Measurements from ENCODE around the gene ETV6. TPM values are rescaled to one million over a fixed set of nuclear protein-coding genes. Genes with fewer than 3 reads are reported as not detected.

The ETV6 gene
- total and polyA plus RNA-seq, 2 of the 8 experiments (the other 6 are each of a cell fraction or from before 2014, with no cell fraction given), result 5.5 to 23.9 TPM

GRCh38 chr12:11865824-11866223 is 216.3 kb downstream of the ETV6 start:
- H3K9me3 ChIP-seq (ENCODE audit: insufficient read depth in 2 of 2, low read depth in 1 of 2, low read length in 1 of 2), result peaks cover 0 to 4% of the 10 kb centered on the region in 2 experiments; a peak in 1 of 4 replicates
- H3K27me3 ChIP-seq (replicated peaks in 1 of 4; ENCODE audit: control insufficient read depth in 3 of 4, extremely low read depth in 1 of 4, insufficient read depth in 3 of 4, low read length in 3 of 4), result no peaks in the 10 kb centered on the region
- H3K14ac ChIP-seq (ENCODE audit: insufficient read length), result no peak overlapping the region
- peaks cover 0 to 10% (median 1%) of the 10 kb centered on the region in 4 experiments; a peak in 4 of 7 replicates for H3K4me1 ChIP-seq (replicated peaks in 1 of 4; ENCODE audit: control insufficient read depth in 3 of 4, insufficient read depth in 4 of 4, low read length in 3 of 4)
- no peak overlapping the region for H3K27ac ChIP-seq (ENCODE audit: low read depth, low read length)
- H3K79me2 ChIP-seq (ENCODE audit: control insufficient read depth in 1 of 2, insufficient read depth in 2 of 2, low read length in 2 of 2), result no peaks in the 10 kb centered on the region
- no peak overlapping the region for H2BK15ac ChIP-seq (ENCODE audit: low read length)
- H3K23ac ChIP-seq (ENCODE audit: insufficient read length), result no peak overlapping the region
- H2BK5ac ChIP-seq (ENCODE audit: low read depth, low read length), result no peak overlapping the region
- H2BK120ac ChIP-seq (replicated peaks; ENCODE audit: low read depth, low read length), result no peak overlapping the region
- H3K79me1 ChIP-seq (ENCODE audit: low read depth, low read length), result no peaks in the 10 kb centered on the region; the same call in 1 of the 2 replicates
- no peak overlapping the region for H4K91ac ChIP-seq (replicated peaks; ENCODE audit: insufficient read length, low read length)
- H3K56ac ChIP-seq (replicated peaks; ENCODE audit: insufficient read length, low read depth, low read length), result no peak overlapping the region
- POLR2A ChIA-PET (ENCODE audit: partially characterized antibody), result no interaction called here
- H3K4me2 ChIP-seq (ENCODE audit: insufficient read depth in 1 of 2, low read depth in 2 of 2, low read length in 2 of 2), result no peak overlapping the region
- WGBS, 2 experiments (ENCODE audit: extremely low coverage in 1 of 2, insufficient coverage in 1 of 2, insufficient read length in 1 of 2, insufficient replicate concordance in 2 of 2, low coverage in 1 of 2, low lambda C conversion rate in 2 of 2, missing lambda C conversion rate in 1 of 2), result 88% methylated on average over 4 of the region's 4 CpGs; no CpG with 5 or more reads in 1 of the 2 experiments
- H3K4ac ChIP-seq (replicated peaks; ENCODE audit: insufficient read length, low read depth, low read length), result no peak overlapping the region
- no peaks in the 10 kb centered on the region for H4K20me1 ChIP-seq (replicated peaks in 1 of 2; ENCODE audit: control insufficient read depth in 1 of 2, insufficient read depth in 2 of 2, low read length in 2 of 2)
- H2AK5ac ChIP-seq (ENCODE audit: low read depth, low read length), result no peak overlapping the region
- no peak overlapping the region for H4K5ac ChIP-seq (ENCODE audit: insufficient read length, low read depth, low read length)
- H2BK12ac ChIP-seq (ENCODE audit: low read depth, low read length), result no peak overlapping the region
- no peak overlapping the region for H3K18ac ChIP-seq (ENCODE audit: extremely low read depth, low read length)
- no peak overlapping the region for H2BK20ac ChIP-seq (ENCODE audit: low read length)
- CTCF ChIA-PET (ENCODE audit: partially characterized antibody), result no interaction called here
- TF ChIP-seq CTBP2 (IDR thresholded peaks at IDR 0.05; ENCODE audit: borderline replicate concordance, insufficient read depth, insufficient read length, low read length) (no peak), SP2 (IDR thresholded peaks at IDR 0.05; ENCODE audit: low read length) (no peak), TCF12 (IDR thresholded peaks at IDR 0.05; ENCODE audit: low read depth, low read length) (no peak), MAX (IDR thresholded peaks at IDR 0.05) (no peak)
- peaks cover 0 to 6% (median under 1%) of the 10 kb centered on the region in 4 experiments; a peak in 1 of 8 replicates for H3K36me3 ChIP-seq (ENCODE audit: control insufficient read depth in 2 of 4, insufficient read depth in 4 of 4, low read length in 3 of 4)
- no peak for FAIRE-seq
- no peak overlapping the region for H3K9ac ChIP-seq (replicated peaks in 1 of 4; ENCODE audit: extremely low read depth in 1 of 4, low read depth in 3 of 4, low read length in 3 of 4)
- H3K23me2 ChIP-seq (ENCODE audit: low read depth, low read length), result no peaks in the 10 kb centered on the region
- H4K8ac ChIP-seq (ENCODE audit: extremely low read depth, insufficient read depth, low read length), result no peak overlapping the region
- H2AFZ ChIP-seq (ENCODE audit: low read length), result no peak overlapping the region
- DNase-seq (ENCODE audit: low read depth in 1 of 2, low spot score in 2 of 2), result no peak
- no peak overlapping the region for H3K4me3 ChIP-seq (ENCODE audit: extremely low read depth in 1 of 4, insufficient read depth in 2 of 4, low read depth in 3 of 4, low read length in 4 of 4)

All from H1 (cell line).